Mucosa of gallbladder (tissue), 1 donor: ENCODE data around the gene TOM1. TPM values are rescaled to one million over a fixed set of nuclear protein-coding genes. Genes with fewer than 3 reads are reported as not detected.

Experiments used
- DNase-seq: peaks from one replicate; pipeline ENCODE4 v3.0.0-alpha.2; 2020; ENCODE audit warnings: low spot score
- total RNA-seq: library from RNA; stranded (reverse); gene quantifications from one replicate; pipeline ENCODE4 v1.2.1, GENCODE V29; 2021
- donor health status: DM: no; HTN: no; CAD: no.

TOM1 gene
- 82.9 TPM for total RNA-seq

DNA sequence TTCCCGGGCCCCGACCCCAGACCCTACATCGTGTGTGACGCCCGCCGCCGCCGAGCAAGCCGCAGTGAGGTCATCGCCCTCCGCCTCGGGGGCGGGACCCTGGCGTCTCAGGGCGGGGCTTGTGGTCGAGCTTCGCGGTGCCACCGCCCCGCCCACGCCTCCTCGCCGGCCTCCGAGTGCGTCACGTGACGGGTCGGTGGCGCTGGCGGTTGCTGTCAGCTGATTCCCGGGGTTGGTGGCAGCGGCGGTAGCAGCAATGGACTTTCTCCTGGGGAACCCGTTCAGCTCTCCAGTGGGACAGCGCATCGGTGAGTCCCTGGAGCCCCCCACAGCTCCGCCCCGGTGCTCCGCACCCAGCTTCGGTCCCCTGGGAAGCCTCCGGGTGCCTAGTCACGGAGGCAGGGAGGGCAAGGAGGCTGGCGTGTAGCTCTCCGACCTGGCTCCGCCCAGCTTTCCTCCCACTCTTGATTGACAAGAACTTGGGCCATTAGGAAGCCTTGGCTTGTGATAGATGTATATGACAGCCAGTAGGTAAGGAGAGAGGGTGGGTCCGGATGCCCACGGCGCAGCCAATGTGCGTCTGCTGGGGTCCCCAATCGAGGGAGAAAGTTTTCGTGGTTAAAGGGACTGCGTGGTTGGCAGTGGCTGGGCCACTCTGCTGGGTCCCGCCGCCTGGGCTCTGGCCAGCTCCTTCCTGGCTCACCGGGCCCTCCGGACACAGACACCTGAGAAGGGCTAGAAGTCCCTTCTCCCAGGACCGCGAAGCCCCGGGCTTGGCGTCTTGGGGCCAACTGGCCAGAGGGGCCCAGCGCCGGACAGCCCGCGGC is at the start of gene TOM1:
Gene TOM1 (plus strand): TSS at position 222 of the 827 bp plus-strand sequence. CDS start 35 bp downstream, at position 257.
- peak; percentile 97 for DNase-seq

DNA sequence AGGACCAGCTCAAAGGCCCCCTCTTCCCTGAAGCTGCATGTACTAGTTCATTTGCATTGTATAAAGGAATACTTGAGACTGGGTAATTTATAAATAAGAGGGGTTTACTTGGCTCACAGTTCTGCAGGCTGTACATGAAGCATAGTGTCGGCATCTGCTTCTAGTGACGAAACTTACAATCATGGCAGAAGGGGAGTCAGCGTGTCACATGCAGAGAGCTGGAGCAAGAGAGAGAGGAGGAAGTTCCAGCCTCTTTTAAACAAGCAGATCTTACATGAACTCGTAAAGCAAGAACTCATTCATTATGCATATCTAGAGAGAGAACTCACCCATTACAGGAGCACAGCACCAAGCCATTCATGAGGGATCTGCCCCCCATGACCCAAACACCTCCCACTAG is 49.5 kb upstream of the TOM1 start:
- no peak for DNase-seq

DNA sequence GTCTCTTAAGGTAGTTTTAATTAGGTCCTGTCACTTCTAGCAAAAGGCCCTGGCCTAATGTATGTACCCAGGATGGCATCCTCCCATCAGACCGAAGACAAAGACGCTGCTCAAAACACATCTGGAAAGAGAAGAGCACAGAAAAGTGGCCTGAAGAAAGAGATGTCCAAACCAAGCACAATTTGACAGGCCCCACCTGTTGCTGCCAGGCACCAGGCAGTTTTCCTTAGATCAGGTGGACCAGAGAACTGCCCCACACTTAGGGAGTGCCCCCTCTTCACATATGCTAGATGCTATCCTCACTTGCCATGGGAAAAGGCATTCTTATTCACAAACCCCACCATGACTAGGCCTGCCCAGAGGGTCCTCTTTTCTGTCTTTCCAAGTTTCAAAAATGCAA is 45.7 kb upstream of the TOM1 start:
- DNase-seq, result no peak

DNA sequence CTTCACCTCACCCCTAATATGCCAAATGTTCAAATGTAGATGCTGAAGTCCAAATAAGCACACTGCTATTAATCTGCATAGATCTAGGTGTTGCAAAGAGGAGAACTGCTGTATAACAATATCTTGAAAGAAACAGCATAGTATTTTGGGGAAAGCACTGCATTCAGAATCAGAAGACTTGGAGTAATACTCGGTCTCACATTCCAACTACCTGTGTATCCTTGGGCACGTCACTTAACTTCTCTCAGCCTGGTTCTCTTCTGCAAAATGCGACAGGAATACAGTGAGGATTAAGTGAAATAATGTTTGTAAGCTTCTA is 42.7 kb upstream of the TOM1 start:
- no peak for DNase-seq

DNA sequence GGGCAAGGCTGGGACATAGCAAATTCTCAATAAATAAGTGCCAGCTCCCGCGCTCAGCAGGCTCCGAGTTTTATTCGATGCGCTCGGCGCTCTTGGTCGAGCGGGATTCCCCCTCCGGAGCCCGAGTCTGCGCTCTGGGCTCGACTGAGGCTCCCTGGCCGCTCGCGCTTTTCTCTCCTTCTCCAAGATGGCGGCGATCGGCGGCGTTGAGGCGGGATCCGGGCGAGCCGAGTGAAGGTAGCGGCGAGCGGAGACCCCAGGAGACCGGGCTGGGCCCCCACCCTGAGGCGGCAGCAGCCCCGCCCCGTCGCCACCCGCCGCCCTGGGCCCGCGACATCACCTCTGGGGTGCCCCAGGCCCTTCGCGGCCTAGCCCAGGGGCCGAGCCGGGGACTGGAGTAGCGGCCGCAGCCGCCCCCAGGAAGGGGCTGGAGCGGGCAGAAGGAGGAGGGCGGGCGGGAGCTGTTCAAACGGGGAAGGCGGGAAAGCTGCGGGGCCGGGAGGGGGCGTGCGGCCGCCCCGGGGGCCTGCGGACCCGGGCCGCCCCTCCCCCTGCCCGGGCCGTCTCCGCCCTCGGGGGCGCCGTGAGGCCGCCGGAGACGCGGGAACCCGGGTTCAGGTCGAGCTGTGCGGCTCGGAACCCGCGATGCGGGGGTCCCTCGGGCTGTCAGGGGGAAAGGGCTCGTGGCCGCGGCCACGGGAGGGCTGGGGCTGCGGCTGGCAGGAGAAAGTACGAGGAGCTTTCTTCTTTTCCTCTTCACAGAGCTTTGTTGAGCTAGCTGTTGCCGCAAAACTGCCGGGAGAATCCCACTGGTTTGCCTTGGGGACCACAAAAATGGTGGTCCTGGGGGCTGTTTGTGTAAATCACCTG is 42.1 kb upstream of the TOM1 start, which contains the start of gene HMGXB4:
Gene HMGXB4 (plus strand): TSS at position 173 of the 870 bp plus-strand sequence. CDS start 4,898 bp downstream, outside the sequence.
- peak; percentile 89 for DNase-seq

DNA sequence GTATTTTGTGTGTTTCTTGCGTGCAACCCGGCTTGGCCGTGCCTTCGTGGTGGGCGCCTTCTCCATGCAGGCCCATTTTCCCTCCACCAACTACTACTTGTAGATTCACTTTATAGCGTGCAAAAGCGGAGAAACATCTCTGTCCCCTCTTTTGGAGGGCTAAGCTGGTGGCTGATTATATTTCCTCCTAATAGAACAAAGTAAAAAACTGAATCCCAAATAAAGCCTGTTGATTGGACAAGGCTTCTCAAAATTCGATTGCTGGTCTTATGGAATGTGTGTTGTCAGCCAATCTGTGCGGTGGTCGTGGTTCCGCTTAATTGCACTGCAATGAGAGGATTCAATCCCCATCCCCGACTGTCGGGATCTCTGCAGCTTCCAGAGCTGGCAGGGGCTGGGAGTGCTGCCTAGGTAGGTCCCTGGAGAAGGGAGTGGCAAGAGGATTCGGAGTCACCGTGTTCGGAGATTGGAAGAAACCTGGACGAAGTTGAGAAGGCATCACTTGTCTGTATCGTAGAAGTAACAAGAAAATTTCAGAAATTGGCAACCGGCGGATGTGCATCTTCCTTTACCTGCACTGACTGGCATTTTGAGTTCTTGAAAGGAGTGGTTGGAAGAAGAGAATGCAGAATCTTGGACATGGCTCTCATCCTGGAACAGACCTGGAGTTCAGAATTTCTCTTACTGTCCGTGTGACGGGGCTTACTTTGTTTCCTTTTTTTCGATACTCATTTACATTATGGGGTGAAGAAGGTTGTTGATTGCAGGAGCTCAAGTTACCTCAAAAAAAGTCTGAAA is 41.3 kb upstream of the TOM1 start:
- DNase-seq, result no peak

DNA sequence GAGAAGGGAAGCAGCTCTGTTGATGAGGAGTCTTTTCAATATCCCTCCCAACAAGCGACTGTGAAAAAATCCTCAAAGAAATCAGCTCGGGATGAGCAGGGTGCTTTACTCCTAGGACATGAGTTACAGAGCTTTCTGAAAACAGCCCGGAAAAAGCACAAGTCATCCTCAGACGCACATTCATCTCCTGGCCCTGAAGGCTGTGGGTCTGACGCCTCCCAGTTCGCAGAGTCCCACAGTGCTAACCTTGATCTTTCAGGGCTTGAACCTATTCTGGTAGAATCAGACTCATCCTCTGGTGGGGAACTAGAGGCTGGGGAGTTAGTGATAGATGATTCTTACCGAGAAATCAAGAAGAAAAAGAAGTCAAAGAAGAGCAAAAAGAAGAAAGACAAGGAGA is 34.7 kb upstream of the TOM1 start:
- no peak for DNase-seq

DNA sequence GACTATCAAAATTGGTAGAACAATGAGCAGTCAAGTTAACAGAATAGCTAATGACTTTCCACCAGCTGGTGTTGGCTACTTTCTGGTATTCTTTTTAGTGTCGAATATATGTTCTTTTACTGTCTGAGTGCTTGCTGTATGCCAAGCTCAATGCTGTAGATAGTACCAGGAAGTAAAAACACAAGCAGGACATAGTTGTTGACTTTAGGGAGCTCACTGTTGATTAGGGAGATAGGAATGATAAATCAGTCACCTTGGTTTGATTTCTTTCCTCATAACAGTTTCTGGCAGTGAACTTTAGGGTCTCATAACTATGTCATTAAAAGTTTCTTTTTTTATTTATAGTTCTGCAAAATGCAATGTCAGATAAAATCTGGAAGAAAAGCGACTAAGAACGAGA is 33.4 kb upstream of the TOM1 start:
- no peak for DNase-seq

DNA sequence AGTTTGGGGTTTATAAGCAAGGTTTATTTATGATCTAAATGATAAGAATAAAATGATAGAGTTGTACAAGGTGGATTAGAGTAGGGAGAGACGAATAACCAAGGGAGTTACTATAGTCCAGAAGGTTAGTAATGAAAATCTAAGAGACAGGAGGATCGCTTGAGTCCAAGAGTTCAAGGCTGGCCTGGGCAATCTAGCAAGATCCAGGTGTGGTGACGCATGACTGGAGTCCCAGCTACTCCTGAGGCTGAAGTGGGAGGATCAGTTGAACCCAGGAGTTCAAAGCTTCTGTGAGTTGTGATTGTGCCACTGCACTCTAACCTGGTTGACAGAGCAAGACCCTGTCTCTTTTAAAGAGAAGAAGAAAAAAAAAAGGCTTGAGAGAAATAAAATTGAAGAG is 30.1 kb upstream of the TOM1 start:
- no peak for DNase-seq

DNA sequence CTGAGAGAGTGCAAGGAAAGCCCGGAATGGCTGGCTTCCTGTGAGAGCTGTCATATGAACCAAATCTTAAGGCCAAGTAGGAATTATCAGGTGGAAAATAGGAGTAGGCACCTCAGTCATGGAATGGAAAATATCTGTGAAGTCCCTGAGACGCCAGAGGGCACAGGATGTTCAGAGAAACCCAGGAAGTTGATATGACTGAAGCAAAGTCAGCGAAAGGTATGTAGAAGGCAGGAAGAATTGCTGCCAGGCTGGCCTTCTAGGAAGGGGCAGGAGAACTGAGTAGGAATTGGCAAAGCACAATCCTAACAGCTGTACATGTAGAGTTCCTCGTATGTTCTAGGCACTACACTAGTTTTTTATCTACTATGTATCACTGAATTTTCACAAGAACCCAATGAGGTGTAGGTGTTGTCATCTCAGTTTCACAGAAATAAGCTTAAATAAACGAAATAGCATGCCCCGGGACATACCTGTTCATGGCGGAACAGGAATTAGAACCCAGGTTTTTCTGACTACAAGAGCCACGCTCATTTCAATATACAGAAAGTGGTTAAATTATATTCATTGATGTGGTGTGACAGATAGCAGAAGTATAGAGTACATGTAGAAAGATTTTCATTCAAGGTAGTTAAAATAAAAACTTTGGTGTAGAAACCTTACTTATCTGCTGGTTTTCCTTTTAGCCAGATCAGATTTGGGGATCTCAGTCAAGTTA is 25.4 kb upstream of the TOM1 start:
- DNase-seq, result no peak

DNA sequence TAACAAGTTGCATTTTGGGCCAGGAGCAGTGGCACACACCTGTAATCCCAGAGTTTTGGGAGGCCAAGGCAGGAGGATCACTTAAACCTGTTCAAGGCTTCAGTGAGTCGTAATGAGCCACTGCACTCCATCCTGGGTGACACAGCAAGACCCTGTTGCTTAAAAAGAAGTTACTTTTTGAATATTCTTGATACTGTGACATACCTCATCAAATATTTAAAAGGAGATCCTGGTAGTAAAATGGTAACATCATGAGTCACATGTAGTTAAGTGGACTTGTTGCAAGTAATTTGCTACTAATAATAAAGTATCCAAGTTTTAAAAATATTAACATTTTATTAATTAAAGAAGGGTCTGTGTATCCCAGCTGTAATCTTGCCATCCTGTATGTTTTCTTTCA is 24.1 kb upstream of the TOM1 start:
- no peak for DNase-seq

DNA sequence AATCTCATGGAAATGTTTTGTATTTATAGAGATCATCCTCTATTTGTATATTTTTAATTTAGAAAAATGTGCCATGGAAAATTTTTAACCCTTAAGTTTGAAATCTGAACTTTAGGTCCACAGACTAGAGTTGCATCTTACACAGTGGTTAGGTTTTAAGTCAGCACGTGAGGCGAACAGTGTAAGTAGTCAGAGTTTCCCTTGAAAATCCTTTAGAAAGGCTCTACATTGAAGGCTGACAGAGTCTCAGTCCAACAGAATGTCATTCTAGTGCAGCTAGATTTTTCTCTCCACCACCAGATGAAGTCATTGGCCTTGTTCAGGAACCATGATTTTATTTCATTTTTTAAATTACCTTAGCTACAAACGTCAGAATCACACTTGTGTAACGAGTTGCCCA is 23.7 kb upstream of the TOM1 start:
- no peak for DNase-seq

DNA sequence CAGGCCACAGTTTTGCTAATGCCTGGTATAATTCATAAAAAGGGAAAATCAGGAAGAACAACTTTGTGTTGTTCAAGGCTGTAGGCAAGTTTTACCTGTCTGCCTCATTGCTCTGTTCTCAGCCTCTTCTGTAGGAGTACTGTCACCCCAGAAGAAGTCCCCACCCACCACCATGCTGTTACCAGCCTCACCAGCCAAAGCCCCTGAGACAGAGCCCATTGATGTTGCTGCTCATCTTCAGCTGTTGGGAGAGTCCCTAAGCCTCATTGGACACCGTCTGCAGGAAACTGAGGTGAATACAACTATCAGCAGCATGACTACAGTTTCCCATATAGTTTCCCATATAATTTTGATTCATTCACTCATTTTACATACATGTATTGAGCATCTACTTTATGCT is 11.6 kb upstream of the TOM1 start:
- DNase-seq, result no peak

DNA sequence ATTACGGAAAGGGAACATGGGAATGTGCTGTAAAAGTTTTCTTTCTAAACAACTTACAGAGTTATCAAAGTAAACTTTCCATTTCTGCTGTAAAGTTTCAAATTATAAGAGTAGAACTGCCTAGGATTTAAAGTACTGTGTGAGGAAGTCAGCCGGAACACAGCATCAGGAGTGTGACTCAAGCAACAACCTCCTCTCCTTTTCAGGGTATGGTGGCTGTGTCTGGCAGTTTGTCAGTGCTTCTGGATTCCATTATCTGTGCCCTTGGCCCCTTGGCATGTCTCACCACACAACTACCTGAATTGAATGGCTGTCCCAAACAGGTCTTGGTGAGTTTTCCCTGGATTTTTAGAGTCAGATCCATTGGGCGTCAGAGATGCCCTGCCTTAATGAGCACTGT is 6.9 kb upstream of the TOM1 start:
- DNase-seq, result no peak

DNA sequence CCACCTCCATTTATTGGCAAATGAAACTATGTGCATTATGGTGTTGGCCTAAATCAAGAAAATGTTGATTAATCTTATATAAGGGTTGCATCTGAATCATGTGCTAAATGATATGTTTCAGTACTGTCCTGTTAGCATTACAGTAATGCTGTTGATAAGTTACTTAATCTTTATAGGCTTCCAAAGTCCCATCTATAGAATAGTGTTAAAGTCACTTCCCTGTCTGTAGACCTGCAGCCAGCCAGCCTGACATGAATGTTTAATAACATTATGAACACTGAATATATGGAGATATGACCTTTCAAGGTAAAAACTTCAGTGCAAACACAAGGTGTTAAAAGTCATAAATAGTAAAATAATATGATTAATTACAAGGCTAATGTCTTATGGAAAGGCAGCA is 3.6 kb upstream of the TOM1 start:
- DNase-seq, result no peak

DNA sequence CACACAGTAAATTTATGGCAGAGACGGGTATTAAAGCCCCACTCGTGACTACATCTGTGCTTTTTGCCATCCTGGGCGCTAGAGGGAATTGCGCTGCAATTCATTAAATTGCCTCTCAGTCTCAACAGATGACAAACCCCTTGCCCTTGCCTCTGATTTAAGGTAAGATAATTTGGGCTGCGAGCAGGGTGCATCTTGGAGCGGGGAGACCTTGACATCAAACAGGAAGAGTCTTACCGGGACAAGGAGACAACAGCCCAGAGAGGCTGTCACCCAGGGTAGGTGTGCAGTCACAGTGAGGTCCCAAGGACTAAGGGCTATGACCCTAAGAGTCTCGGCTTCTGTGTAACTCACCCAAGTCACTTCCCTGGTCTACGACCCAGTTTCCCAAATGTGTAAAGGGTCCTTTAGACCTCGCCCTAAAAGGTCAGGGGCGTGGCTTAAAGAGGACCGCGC is 449 bp upstream of the TOM1 start:
- no peak for DNase-seq

DNA sequence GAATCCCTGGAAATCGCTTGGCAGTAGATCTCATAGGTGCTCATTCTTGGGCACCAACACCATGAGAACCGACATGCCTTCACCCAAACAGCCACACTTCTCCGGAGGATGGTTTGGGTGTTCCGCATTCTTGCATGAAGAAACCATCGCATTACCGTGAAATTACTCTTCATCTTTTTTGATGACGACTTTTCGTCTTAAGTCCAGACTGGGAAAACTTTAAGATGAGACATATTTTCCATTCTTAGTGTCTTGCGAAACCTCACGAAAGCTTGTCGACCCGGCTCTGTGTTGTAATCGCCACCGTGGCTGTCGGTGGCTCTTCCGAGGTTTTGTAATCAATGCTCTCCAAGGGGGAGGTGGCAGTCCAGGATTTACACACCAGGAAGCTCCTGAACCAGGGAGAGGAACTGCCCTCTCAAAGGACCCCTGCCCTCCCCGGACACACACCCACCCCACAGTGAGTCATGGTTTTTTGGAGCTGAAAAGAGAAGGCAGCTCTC is 1.7 kb downstream of the TOM1 start:
- DNase-seq, result peak; percentile 65

DNA sequence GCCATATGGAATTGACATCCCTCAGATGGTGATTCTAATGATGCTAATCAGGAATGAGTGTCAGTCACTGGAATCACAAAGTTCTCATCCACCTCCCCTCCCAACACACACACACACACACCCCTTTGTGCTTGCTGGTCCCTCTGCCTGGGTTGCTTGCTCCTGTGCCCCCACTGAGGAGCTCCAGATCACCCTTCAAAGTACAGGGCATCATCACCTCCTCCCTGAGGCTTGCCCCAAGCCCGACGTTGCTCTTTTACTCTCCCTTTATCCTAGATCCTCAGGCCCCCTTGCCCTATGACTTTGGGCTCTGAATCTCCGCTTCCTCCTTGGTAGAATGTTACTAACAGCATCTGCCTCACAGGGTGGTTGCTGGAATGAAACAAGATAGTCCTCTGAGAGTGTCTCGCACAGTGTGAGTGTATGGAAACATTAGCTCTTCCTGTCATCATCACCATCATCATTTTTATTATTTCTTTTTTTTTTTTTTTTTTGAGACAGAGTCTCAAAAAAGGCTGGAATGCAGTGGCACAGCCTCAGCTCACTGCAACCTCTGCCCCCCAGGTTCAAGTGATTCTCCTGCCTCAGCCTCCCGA is 3.4 kb downstream of the TOM1 start:
- no peak for DNase-seq

DNA sequence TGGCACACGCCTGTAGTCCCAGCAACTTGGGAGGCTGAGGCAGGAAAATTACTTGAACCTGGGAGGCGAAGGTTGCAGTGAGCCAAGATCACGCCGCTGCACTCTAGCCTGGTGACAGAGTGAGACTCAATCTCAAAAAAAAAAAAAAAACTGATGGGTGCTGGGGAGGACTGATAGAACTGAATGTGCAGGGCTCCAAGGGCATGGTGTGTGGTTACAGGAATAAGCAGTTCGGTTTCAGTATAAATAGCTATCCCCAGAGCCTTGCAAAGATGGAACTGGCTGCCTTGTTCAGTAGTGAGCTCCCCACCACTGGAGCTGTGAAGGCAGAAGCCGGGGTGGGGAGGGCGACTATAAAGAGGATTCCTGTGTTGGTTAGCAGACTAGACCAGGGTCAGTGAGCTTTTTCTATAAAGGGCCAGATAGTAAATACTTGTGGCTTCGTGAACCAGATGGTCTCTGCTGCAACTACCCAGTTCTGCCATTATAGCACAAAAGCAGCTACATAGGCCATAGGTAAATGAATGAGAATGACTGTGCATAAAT is 5.9 kb downstream of the TOM1 start:
- no peak for DNase-seq

DNA sequence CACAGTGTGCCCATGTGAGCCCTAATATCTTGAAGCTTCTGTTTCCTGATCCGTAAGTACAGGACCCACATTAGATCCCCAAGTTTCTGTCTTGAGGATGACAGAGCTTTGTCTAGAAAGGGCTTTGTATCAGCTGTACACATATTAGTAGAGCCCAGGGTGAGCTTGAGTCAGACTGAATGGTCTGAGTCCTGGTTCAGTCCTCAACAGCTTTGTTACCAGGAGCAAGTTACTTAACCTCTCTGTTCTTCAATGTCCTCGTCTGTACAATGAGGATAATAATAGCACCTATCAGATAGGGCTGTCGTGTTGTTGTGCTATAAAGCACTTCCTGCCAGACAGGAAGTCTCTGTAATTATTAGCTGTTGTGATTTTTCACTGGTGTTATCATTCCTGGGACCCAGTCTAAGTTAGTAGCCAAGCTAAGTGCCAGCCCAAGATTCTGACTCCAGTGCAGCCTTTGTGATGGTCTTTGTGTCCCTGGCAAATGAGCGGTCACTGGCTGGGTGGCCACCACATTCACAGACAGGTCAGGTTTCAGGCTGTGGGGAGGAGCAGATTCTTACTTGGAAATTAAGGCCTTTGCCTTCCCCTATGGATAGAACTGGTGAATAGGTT is 6.8 kb downstream of the TOM1 start:
- DNase-seq, result no peak
